ENCODE results near the gene SQSTM1. TPM values are rescaled to one million over a fixed set of nuclear protein-coding genes. Genes with fewer than 3 reads are reported as not detected.

SQSTM1 gene
- total RNA-seq, 1 experiment from 2014 or later, result 715 TPM

DNA sequence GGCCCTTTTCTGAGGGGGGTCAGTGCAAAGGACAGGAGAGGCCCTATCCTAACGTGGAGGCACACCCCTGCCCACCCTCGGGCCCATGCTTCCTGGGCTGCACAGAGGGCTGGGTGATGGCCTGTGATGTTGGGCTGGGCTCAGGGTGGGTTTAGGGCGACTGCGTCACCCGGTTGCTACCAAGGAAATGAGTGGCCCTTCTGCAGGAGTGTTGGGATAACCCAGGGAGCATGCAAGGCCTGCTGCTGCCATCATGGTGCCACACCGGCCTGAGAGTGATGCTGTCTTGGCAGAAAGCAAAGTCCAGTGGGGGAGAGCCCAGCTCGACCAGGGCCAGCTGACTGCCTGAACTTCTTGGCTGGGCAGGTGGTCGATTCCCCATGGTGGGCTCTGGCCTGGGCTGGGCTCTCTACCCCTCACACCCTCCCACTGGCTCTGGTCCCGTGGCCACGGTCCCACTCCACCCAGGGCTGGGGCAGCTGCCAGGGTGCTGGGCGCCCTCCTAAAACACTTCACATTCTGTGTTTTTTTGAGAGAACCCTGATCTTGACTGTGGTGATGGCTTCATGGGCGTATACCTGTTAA lies 59.5 kb downstream of the SQSTM1 start:
- Histone ChIP-seq H3K4me1 (replicated peaks; ENCODE audit: insufficient read depth) (no peaks in the 10 kb centered on the region), H2AFZ (no peak overlapping the region), H3K4me2 (no peak overlapping the region), H3F3A (ENCODE audit: insufficient read depth, low read depth) (no peaks in the 10 kb centered on the region), H3K27me3 (ENCODE audit: insufficient read depth, low read depth) (no peaks in the 10 kb centered on the region), H3K36me3 (ENCODE audit: low read depth) (peaks cover 26% of the 10 kb centered on the region), H3K79me2 (ENCODE audit: low read depth) (no peaks in the 10 kb centered on the region), H3K4me3 (no peak overlapping the region), H3K9me3 (ENCODE audit: insufficient read depth, low read depth) (peaks cover 16% of the 10 kb centered on the region), H3K9me2 (ENCODE audit: insufficient read depth) (no peaks in the 10 kb centered on the region), H4K20me1 (ENCODE audit: insufficient read depth) (no peaks in the 10 kb centered on the region), H3K27ac (no peak overlapping the region)
- no peak for TF ChIP-seq EZH2 (IDR thresholded peaks at IDR 0.05; ENCODE audit: low read depth)
- TF ChIP-seq, protein P1, sequence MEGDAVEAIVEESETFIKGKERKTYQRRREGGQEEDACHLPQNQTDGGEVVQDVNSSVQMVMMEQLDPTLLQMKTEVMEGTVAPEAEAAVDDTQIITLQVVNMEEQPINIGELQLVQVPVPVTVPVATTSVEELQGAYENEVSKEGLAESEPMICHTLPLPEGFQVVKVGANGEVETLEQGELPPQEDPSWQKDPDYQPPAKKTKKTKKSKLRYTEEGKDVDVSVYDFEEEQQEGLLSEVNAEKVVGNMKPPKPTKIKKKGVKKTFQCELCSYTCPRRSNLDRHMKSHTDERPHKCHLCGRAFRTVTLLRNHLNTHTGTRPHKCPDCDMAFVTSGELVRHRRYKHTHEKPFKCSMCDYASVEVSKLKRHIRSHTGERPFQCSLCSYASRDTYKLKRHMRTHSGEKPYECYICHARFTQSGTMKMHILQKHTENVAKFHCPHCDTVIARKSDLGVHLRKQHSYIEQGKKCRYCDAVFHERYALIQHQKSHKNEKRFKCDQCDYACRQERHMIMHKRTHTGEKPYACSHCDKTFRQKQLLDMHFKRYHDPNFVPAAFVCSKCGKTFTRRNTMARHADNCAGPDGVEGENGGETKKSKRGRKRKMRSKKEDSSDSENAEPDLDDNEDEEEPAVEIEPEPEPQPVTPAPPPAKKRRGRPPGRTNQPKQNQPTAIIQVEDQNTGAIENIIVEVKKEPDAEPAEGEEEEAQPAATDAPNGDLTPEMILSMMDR (conservative IDR thresholded peaks at IDR 0.05), result no peak
- POLR2A ChIA-PET (ENCODE audit: unreplicated experiment), result no interaction called here
- no TSS peak for BruUV-seq (replicated peaks)
- no peak for DNase-seq
- CTCF ChIA-PET, result no interaction called here
- intact Hi-C loops (cut with micrococcal nuclease; ENCODE audit: unreplicated experiment), result no loop called here

GRCh38 chr5:179880848-179881590 lies 60.3 kb downstream of the SQSTM1 start:
- intact Hi-C loops (cut with micrococcal nuclease; ENCODE audit: unreplicated experiment), result no loop called here
- Histone ChIP-seq H3F3A (ENCODE audit: insufficient read depth, low read depth) (no peaks in the 10 kb centered on the region), H3K9me2 (ENCODE audit: insufficient read depth) (no peaks in the 10 kb centered on the region), H3K9me3 (ENCODE audit: insufficient read depth, low read depth) (peaks cover 16% of the 10 kb centered on the region), H3K4me2 (no peak overlapping the region), H2AFZ (no peak overlapping the region), H3K36me3 (ENCODE audit: low read depth) (peaks cover 33% of the 10 kb centered on the region), H3K79me2 (ENCODE audit: low read depth) (no peaks in the 10 kb centered on the region), H3K4me3 (no peak overlapping the region), H3K4me1 (replicated peaks; ENCODE audit: insufficient read depth) (no peaks in the 10 kb centered on the region), H4K20me1 (ENCODE audit: insufficient read depth) (no peaks in the 10 kb centered on the region), H3K27me3 (ENCODE audit: insufficient read depth, low read depth) (no peaks in the 10 kb centered on the region), H3K27ac (no peak overlapping the region)
- BruUV-seq (replicated peaks), result no TSS peak
- TF ChIP-seq, protein P1 (conservative IDR thresholded peaks at IDR 0.05), result no peak
- TF ChIP-seq EZH2 (IDR thresholded peaks at IDR 0.05; ENCODE audit: low read depth), result no peak
- ChIA-PET POLR2A (ENCODE audit: unreplicated experiment) (no interaction called here), CTCF (interaction anchor here (0.5 to 0.7 kb wide), 2 partner anchors 110 to 118 kb away, joined by 3 read pairs; no protein-coding TSS in a partner anchor)
- DNase-seq, result no peak

GRCh38 chr5:179882338-179882737 lies 61.6 kb downstream of the SQSTM1 start:
- Histone ChIP-seq H3K36me3 (ENCODE audit: low read depth) (peaks cover 34% of the 10 kb centered on the region), H3K4me3 (no peak overlapping the region), H4K20me1 (ENCODE audit: insufficient read depth) (no peaks in the 10 kb centered on the region), H3K79me2 (ENCODE audit: low read depth) (no peaks in the 10 kb centered on the region), H3K9me3 (ENCODE audit: insufficient read depth, low read depth) (peaks cover 16% of the 10 kb centered on the region), H3K4me1 (replicated peaks; ENCODE audit: insufficient read depth) (no peaks in the 10 kb centered on the region), H3K27ac (no peak overlapping the region), H3K27me3 (ENCODE audit: insufficient read depth, low read depth) (no peaks in the 10 kb centered on the region), H3K9me2 (ENCODE audit: insufficient read depth) (no peaks in the 10 kb centered on the region), H3K4me2 (no peak overlapping the region), H3F3A (ENCODE audit: insufficient read depth, low read depth) (no peaks in the 10 kb centered on the region), H2AFZ (no peak overlapping the region)
- no peak for TF ChIP-seq EZH2 (IDR thresholded peaks at IDR 0.05; ENCODE audit: low read depth)
- TF ChIP-seq, protein P1 (conservative IDR thresholded peaks at IDR 0.05), result no peak
- BruUV-seq (replicated peaks), result no TSS peak
- intact Hi-C loops (cut with micrococcal nuclease; ENCODE audit: unreplicated experiment), result no loop called here
- ChIA-PET CTCF (no interaction called here), POLR2A (ENCODE audit: unreplicated experiment) (no interaction called here)
- DNase-seq, result no peak

Data from PC-9 (cell line).